ENCODE data around the gene SGK1. TPM values are rescaled to one million over a fixed set of nuclear protein-coding genes. Genes with fewer than 3 reads are reported as not detected.
A peak's percentile ranks its signal among the peaks of the same experiment; 100 is the strongest.

Gene SGK1
- total and polyA plus RNA-seq, 7 experiments from 2014 or later, result 6.9 to 443 (median 21.3) TPM

- Mint-ChIP-seq H3K36me3 (peaks cover 0 to 3% (median 0%) of the 10 kb centered on the region in 5 donors), H3K9me3 (peaks cover 0 to 1% (median 0%) of the 10 kb centered on the region in 11 donors), H3K4me1 (peaks cover 14 to 36% (median 25%) of the 10 kb centered on the region in 7 donors), H3K27me3 (no peaks in the 10 kb centered on the region), H3K4me3 (no peak overlapping the region), H3K27ac (peak overlapping the region in 2 of 9 donors; percentile 10 to 59)
- Histone ChIP-seq H3K36me3 (ENCODE audit: control insufficient read depth in 2 of 3, insufficient read depth in 3 of 3, low read length in 3 of 3) (no peaks in the 10 kb centered on the region), H3K4me1 (ENCODE audit: control insufficient read depth in 2 of 2, insufficient read depth in 2 of 2, low read length in 2 of 2) (peaks cover 7 to 9% of the 10 kb centered on the region in 2 donors), H3K27me3 (ENCODE audit: control insufficient read depth in 2 of 2, insufficient read depth in 2 of 2, low read length in 2 of 2) (no peaks in the 10 kb centered on the region), H3K9me3 (ENCODE audit: control insufficient read depth in 2 of 3, low read length in 3 of 3) (no peaks in the 10 kb centered on the region), H3K27ac (ENCODE audit: low read depth, low read length) (no peak overlapping the region), H3K4me3 (ENCODE audit: low read length) (no peak overlapping the region)
- ATAC-seq (no peak), DNase-seq (no peak)
- ChIA-PET POLR2A (no interaction called here), CTCF (no interaction called here)
- intact Hi-C loops (cut with micrococcal nuclease), result no loop called here
Measured at GRCh38 chr6:134291156-134291555, 26.8 kb downstream of the SGK1 start.

GRCh38 chr6:134289204-134289575, 28.7 kb downstream of the SGK1 start:
- DNase-seq (no peak), ATAC-seq (no peak)
- Histone ChIP-seq H3K9me3 (ENCODE audit: control insufficient read depth in 2 of 3, low read length in 3 of 3) (no peaks in the 10 kb centered on the region), H3K36me3 (ENCODE audit: control insufficient read depth in 2 of 3, insufficient read depth in 3 of 3, low read length in 3 of 3) (no peaks in the 10 kb centered on the region), H3K27me3 (ENCODE audit: control insufficient read depth in 2 of 2, insufficient read depth in 2 of 2, low read length in 2 of 2) (no peaks in the 10 kb centered on the region), H3K4me3 (ENCODE audit: low read length) (no peak overlapping the region), H3K4me1 (ENCODE audit: control insufficient read depth in 2 of 2, insufficient read depth in 2 of 2, low read length in 2 of 2) (peaks cover 7 to 9% of the 10 kb centered on the region in 2 donors), H3K27ac (ENCODE audit: low read depth, low read length) (no peak overlapping the region)
- peaks cover 14 to 41% (median 22%) of the 10 kb centered on the region in 7 donors for H3K4me1 Mint-ChIP-seq
- H3K27me3 Mint-ChIP-seq, result no peaks in the 10 kb centered on the region
- peak overlapping the region in 7 of 10 donors; percentile 7 to 74 (median 46) for H3K4me3 Mint-ChIP-seq
- peak overlapping the region in 8 of 9 donors; percentile 9 to 87 (median 58) for H3K27ac Mint-ChIP-seq
- peaks cover 0 to 3% (median 0%) of the 10 kb centered on the region in 11 donors for H3K9me3 Mint-ChIP-seq
- POLR2A ChIA-PET, result no interaction called here
- CTCF ChIA-PET, result no interaction called here
- peaks cover 0 to 8% (median 0%) of the 10 kb centered on the region in 5 donors for H3K36me3 Mint-ChIP-seq
- intact Hi-C loops (cut with micrococcal nuclease), result loop anchor here (2.0 to 10.0 kb wide), 5 partner anchors 14 to 353 kb away; no protein-coding TSS in a partner anchor

GRCh38 chr6:134288538-134289203, 29.2 kb downstream of the SGK1 start:
- Mint-ChIP-seq H3K27me3 (no peaks in the 10 kb centered on the region), H3K36me3 (peaks cover 0 to 9% (median 0%) of the 10 kb centered on the region in 5 donors), H3K4me1 (peaks cover 14 to 41% (median 20%) of the 10 kb centered on the region in 7 donors), H3K4me3 (peak overlapping the region in 7 of 10 donors; percentile 7 to 74 (median 46)), H3K9me3 (peaks cover 0 to 3% (median 0%) of the 10 kb centered on the region in 11 donors), H3K27ac (peak overlapping the region in 8 of 9 donors; percentile 23 to 87 (median 70))
- POLR2A ChIA-PET, result no interaction called here
- ATAC-seq (peak; percentile 81), DNase-seq (peak in 4 of 9 donors; percentile 6 to 50 (median 28))
- Histone ChIP-seq H3K36me3 (ENCODE audit: control insufficient read depth in 2 of 3, insufficient read depth in 3 of 3, low read length in 3 of 3) (no peaks in the 10 kb centered on the region), H3K4me1 (ENCODE audit: control insufficient read depth in 2 of 2, insufficient read depth in 2 of 2, low read length in 2 of 2) (peaks cover 7 to 9% of the 10 kb centered on the region in 2 donors), H3K27me3 (ENCODE audit: control insufficient read depth in 2 of 2, insufficient read depth in 2 of 2, low read length in 2 of 2) (no peaks in the 10 kb centered on the region), H3K9me3 (ENCODE audit: control insufficient read depth in 2 of 3, low read length in 3 of 3) (no peaks in the 10 kb centered on the region), H3K4me3 (ENCODE audit: low read length) (no peak overlapping the region), H3K27ac (ENCODE audit: low read depth, low read length) (no peak overlapping the region)
- intact Hi-C loops (cut with micrococcal nuclease), result loop anchor here (1.0 to 10.0 kb wide), 10 partner anchors 14 to 354 kb away; no protein-coding TSS in a partner anchor
- CTCF ChIA-PET, result no interaction called here

GRCh38 chr6:134287859-134288537, 29.9 kb downstream of the SGK1 start:
- DNase-seq (no peak), ATAC-seq (peak; percentile 43)
- Mint-ChIP-seq H3K36me3 (peaks cover 0 to 9% (median 0%) of the 10 kb centered on the region in 5 donors), H3K4me1 (peaks cover 14 to 39% (median 18%) of the 10 kb centered on the region in 7 donors), H3K27ac (peak overlapping the region in 7 of 9 donors; percentile 25 to 87 (median 71)), H3K4me3 (peak overlapping the region in 7 of 10 donors; percentile 5 to 74 (median 41)), H3K9me3 (peaks cover 0 to 3% (median 0%) of the 10 kb centered on the region in 11 donors), H3K27me3 (no peaks in the 10 kb centered on the region)
- no peak overlapping the region for H3K4me3 ChIP-seq (ENCODE audit: low read length)
- intact Hi-C loops (cut with micrococcal nuclease), result loop anchor here (1.0 to 10.0 kb wide), 10 partner anchors 13 to 354 kb away; no protein-coding TSS in a partner anchor
- no peak overlapping the region for H3K27ac ChIP-seq (ENCODE audit: low read depth, low read length)
- H3K4me1 ChIP-seq (ENCODE audit: control insufficient read depth in 2 of 2, insufficient read depth in 2 of 2, low read length in 2 of 2), result peaks cover 7 to 9% of the 10 kb centered on the region in 2 donors
- H3K9me3 ChIP-seq (ENCODE audit: control insufficient read depth in 2 of 3, low read length in 3 of 3), result no peaks in the 10 kb centered on the region
- CTCF ChIA-PET, result no interaction called here
- H3K27me3 ChIP-seq (ENCODE audit: control insufficient read depth in 2 of 2, insufficient read depth in 2 of 2, low read length in 2 of 2), result no peaks in the 10 kb centered on the region
- POLR2A ChIA-PET, result no interaction called here
- H3K36me3 ChIP-seq (ENCODE audit: control insufficient read depth in 2 of 3, insufficient read depth in 3 of 3, low read length in 3 of 3), result no peaks in the 10 kb centered on the region

GRCh38 chr6:134282816-134283215, 35.1 kb downstream of the SGK1 start:
- Histone ChIP-seq H3K27ac (ENCODE audit: low read depth, low read length) (no peak overlapping the region), H3K27me3 (ENCODE audit: control insufficient read depth in 2 of 2, insufficient read depth in 2 of 2, low read length in 2 of 2) (no peaks in the 10 kb centered on the region), H3K36me3 (ENCODE audit: control insufficient read depth in 2 of 3, insufficient read depth in 3 of 3, low read length in 3 of 3) (no peaks in the 10 kb centered on the region), H3K4me3 (ENCODE audit: low read length) (no peak overlapping the region), H3K9me3 (ENCODE audit: control insufficient read depth in 2 of 3, low read length in 3 of 3) (no peaks in the 10 kb centered on the region), H3K4me1 (ENCODE audit: control insufficient read depth in 2 of 2, insufficient read depth in 2 of 2, low read length in 2 of 2) (peaks cover 2 to 3% of the 10 kb centered on the region in 2 donors)
- Mint-ChIP-seq H3K4me3 (no peak overlapping the region), H3K36me3 (peaks cover 0 to 8% (median 0%) of the 10 kb centered on the region in 5 donors), H3K4me1 (peaks cover 5 to 22% (median 10%) of the 10 kb centered on the region in 7 donors), H3K27ac (no peak overlapping the region), H3K27me3 (no peaks in the 10 kb centered on the region), H3K9me3 (peaks cover 0 to 3% (median 0%) of the 10 kb centered on the region in 11 donors)
- ATAC-seq (no peak), DNase-seq (no peak)
- intact Hi-C loops (cut with micrococcal nuclease), result loop anchor here in 1 of 2 donors (10.0 kb wide), 1 partner anchor 232 kb away; no protein-coding TSS in a partner anchor
- ChIA-PET CTCF (interaction anchor here (0.6 to 1.2 kb wide), 2 partner anchors 10 to 34 kb away, joined by 3 read pairs; no protein-coding TSS in a partner anchor), POLR2A (no interaction called here)

- no peak overlapping the region for H3K27ac ChIP-seq (ENCODE audit: low read depth, low read length)
- H3K9me3 Mint-ChIP-seq, result peaks cover 0 to 3% (median 0%) of the 10 kb centered on the region in 11 donors
- H3K27ac Mint-ChIP-seq, result no peak overlapping the region
- no peaks in the 10 kb centered on the region for H3K27me3 ChIP-seq (ENCODE audit: control insufficient read depth in 2 of 2, insufficient read depth in 2 of 2, low read length in 2 of 2)
- ATAC-seq (no peak), DNase-seq (no peak)
- no peaks in the 10 kb centered on the region for H3K9me3 ChIP-seq (ENCODE audit: control insufficient read depth in 2 of 3, low read length in 3 of 3)
- intact Hi-C loops (cut with micrococcal nuclease), result loop anchor here in 1 of 2 donors (10.0 kb wide), 1 partner anchor 233 kb away; no protein-coding TSS in a partner anchor
- peaks cover 12 to 13% of the 10 kb centered on the region in 2 donors for H3K4me1 ChIP-seq (ENCODE audit: control insufficient read depth in 2 of 2, insufficient read depth in 2 of 2, low read length in 2 of 2)
- H3K27me3 Mint-ChIP-seq, result no peaks in the 10 kb centered on the region
- H3K4me3 Mint-ChIP-seq, result no peak overlapping the region
- peaks cover 13 to 32% (median 19%) of the 10 kb centered on the region in 7 donors for H3K4me1 Mint-ChIP-seq
- ChIA-PET CTCF (interaction anchor here (1.1 kb wide), 1 partner anchor 36 kb away, joined by 3 read pairs; the partner anchor contains the start of gene SGK1), POLR2A (no interaction called here)
- H3K4me3 ChIP-seq (ENCODE audit: low read length), result no peak overlapping the region
- no peaks in the 10 kb centered on the region for H3K36me3 ChIP-seq (ENCODE audit: control insufficient read depth in 2 of 3, insufficient read depth in 3 of 3, low read length in 3 of 3)
- H3K36me3 Mint-ChIP-seq, result peaks cover 0 to 8% (median 0%) of the 10 kb centered on the region in 5 donors
Measured at GRCh38 chr6:134281388-134281787, 36.5 kb downstream of the SGK1 start.
